CD4-positive, alpha-beta T cell treated with Interferon alpha-2 for 1 hour (primary cell): ENCODE results near the gene PRSS1.
"Not testable (repeated sequence)": the region's sequence is repeated elsewhere in the genome, so short reads cannot be mapped to it uniquely, and the experiment has no call there.

Experiments
- DNase-seq, 2 donors: peaks; one replicate each; pipeline ENCODE4 v3.0.0-alpha.2; 2020 to 2022

The PRSS1 gene

GRCh38 chr7:142748410-142748809, 862 bp upstream of the PRSS1 start:
- not testable (repeated sequence) for DNase-seq

GRCh38 chr7:142750321-142750938, 1.2 kb downstream of the PRSS1 start:
- DNase-seq: no peak

GRCh38 chr7:142751526-142752175, 2.4 kb downstream of the PRSS1 start:
- DNase-seq: not testable (repeated sequence)

- no peak for DNase-seq
Measured at GRCh38 chr7:142752376-142753225, 3.3 kb downstream of the PRSS1 start.

- no peak for DNase-seq
Measured at GRCh38 chr7:142753366-142753765, 4.1 kb downstream of the PRSS1 start.

- DNase-seq: not testable (repeated sequence)
Measured at GRCh38 chr7:142753925-142754491, 4.7 kb downstream of the PRSS1 start.

GRCh38 chr7:142754681-142755575, 5.7 kb downstream of the PRSS1 start:
- DNase-seq: no peak

- not testable (repeated sequence) for DNase-seq
Measured at GRCh38 chr7:142758312-142758711, 9.0 kb downstream of the PRSS1 start.

- no peak for DNase-seq
Measured at GRCh38 chr7:142759433-142759832, 10.2 kb downstream of the PRSS1 start.

GRCh38 chr7:142760071-142760642, 10.9 kb downstream of the PRSS1 start:
- DNase-seq: no peak

- not testable (repeated sequence) for DNase-seq
Measured at GRCh38 chr7:142761606-142762005, 12.3 kb downstream of the PRSS1 start.

GRCh38 chr7:142762104-142762503, 12.8 kb downstream of the PRSS1 start:
- no peak for DNase-seq

- DNase-seq: no peak
Measured at GRCh38 chr7:142767451-142767850, 18.2 kb downstream of the PRSS1 start.

GRCh38 chr7:142767861-142768260, 18.6 kb downstream of the PRSS1 start:
- no peak for DNase-seq

GRCh38 chr7:142768885-142769284, 19.6 kb downstream of the PRSS1 start:
- DNase-seq: not testable (repeated sequence)

- DNase-seq: no peak
Measured at GRCh38 chr7:142770661-142771352, 21.5 kb downstream of the PRSS1 start, which contains the start of gene PRSS2. TSS of gene PRSS2 (plus strand) at chr7:142770970. CDS start at chr7:142770983, 13 bp downstream.

GRCh38 chr7:142771353-142771723, 22.1 kb downstream of the PRSS1 start:
- DNase-seq: no peak

- no peak for DNase-seq
Measured at GRCh38 chr7:142772051-142772450, 22.8 kb downstream of the PRSS1 start.

- DNase-seq: no peak
Measured at GRCh38 chr7:142772673-142773072, 23.4 kb downstream of the PRSS1 start.

GRCh38 chr7:142773230-142773629, 24.0 kb downstream of the PRSS1 start:
- DNase-seq: no peak
